Progenitor cell of endocrine pancreas (in vitro differentiated cells): ENCODE measurements around the gene MVB12B. TPM values are rescaled to one million over a fixed set of nuclear protein-coding genes. Genes with fewer than 3 reads are reported as not detected.

Experiments
- DNase-seq: peaks from one replicate; pipeline ENCODE4 v3.0.0; 2021; ENCODE audit warnings: low spot score; ENCODE audit not compliant: unreplicated experiment
- H3K27ac Mint-ChIP-seq: 2 replicates; pipeline ENCODE4 v1.8.0; 2021; ENCODE audit warnings: mild to moderate bottlenecking, moderate library complexity, mixed read lengths
- H3K27me3 Mint-ChIP-seq: 2 replicates; pipeline ENCODE4 v1.8.0; 2021; ENCODE audit warnings: mixed read lengths
- H3K36me3 Mint-ChIP-seq: 2 replicates; pipeline ENCODE4 v1.8.0; 2022; ENCODE audit warnings: mixed read lengths; ENCODE audit not compliant: insufficient read depth
- H3K4me1 Mint-ChIP-seq: 2 replicates; pipeline ENCODE4 v1.8.0; 2021; ENCODE audit warnings: low read depth, mixed read lengths
- H3K4me3 Mint-ChIP-seq: 2 replicates; pipeline ENCODE4 v1.8.0; 2021; ENCODE audit warnings: low read depth, mild to moderate bottlenecking, moderate library complexity, mixed read lengths
- H3K9me3 Mint-ChIP-seq: 2 replicates; pipeline ENCODE4 v1.8.0; 2021; ENCODE audit warnings: low read depth, mixed read lengths
- total RNA-seq: library from RNA; stranded (reverse); gene quantifications from 2 replicates; pipeline ENCODE4 v1.2.1, GENCODE V29; 2021
- TF ChIP-seq, protein P1 (sequence below): fragments of 200-600 bp; sonication (generic); IDR thresholded peaks from one replicate; pipeline ENCODE4 v1.5.0; 2021; ENCODE audit warnings: antibody characterized with exemption, mild to moderate bottlenecking; ENCODE audit not compliant: unreplicated experiment

Gene MVB12B
- total RNA-seq, 1 donor from 2014 or later: 34.6 TPM

GRCh38 chr9:126503333-126504085 is 176.9 kb downstream of the MVB12B start:
- Mint-ChIP-seq H3K9me3 (no peaks in the 10 kb centered on the region), H3K27me3 (peaks cover 25% of the 10 kb centered on the region), H3K27ac (no peak overlapping the region), H3K4me3 (no peak overlapping the region), H3K36me3 (no peaks in the 10 kb centered on the region), H3K4me1 (peaks cover 4% of the 10 kb centered on the region)
- TF ChIP-seq, protein P1, sequence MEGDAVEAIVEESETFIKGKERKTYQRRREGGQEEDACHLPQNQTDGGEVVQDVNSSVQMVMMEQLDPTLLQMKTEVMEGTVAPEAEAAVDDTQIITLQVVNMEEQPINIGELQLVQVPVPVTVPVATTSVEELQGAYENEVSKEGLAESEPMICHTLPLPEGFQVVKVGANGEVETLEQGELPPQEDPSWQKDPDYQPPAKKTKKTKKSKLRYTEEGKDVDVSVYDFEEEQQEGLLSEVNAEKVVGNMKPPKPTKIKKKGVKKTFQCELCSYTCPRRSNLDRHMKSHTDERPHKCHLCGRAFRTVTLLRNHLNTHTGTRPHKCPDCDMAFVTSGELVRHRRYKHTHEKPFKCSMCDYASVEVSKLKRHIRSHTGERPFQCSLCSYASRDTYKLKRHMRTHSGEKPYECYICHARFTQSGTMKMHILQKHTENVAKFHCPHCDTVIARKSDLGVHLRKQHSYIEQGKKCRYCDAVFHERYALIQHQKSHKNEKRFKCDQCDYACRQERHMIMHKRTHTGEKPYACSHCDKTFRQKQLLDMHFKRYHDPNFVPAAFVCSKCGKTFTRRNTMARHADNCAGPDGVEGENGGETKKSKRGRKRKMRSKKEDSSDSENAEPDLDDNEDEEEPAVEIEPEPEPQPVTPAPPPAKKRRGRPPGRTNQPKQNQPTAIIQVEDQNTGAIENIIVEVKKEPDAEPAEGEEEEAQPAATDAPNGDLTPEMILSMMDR: no peak
- DNase-seq: no peak

DNA sequence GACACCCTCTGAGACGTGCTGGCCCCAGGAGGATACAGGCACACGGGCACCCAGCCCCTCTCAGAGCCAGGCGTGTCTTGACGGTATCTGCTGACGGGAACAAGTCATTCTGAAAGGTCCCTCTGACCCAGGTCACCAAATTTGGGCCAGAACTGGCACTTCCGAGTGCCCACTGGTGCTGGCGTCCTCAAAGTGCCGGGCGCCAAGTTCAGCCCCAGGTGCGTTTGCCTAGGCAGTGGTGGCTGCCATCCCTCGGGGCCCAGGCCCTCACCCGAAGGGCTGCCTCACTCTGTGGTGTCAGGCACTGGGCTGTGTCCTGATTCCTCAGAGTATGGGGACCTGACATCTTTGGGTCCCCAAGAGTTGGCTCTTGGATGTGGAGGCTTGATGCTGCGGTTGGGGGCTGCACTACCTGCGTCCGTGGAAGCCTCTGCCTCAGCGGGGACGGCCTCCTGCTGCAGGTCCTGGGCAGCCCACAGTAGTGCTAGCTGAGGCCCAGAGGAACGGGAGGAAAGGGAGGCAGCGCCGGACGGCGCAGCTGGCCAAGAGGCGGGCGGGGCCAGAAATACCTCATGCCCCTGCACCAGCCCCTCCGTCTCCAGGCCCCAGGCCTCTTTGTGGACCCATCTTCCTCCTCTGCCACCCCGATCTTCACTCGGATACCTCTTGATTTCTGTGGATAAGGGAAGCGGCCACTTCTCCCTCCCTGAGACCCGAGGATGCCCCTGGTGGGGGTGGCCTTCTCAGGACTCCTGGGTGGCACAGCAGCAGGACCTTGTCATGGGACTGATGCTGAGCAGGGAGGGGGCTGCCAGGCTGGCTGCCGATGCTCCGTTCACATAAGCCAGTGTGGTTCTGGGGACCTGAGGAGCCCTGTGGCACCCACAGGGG is 177.7 kb downstream of the MVB12B start:
- Mint-ChIP-seq H3K36me3 (no peaks in the 10 kb centered on the region), H3K4me1 (peaks cover 4% of the 10 kb centered on the region), H3K27me3 (peaks cover 25% of the 10 kb centered on the region), H3K9me3 (no peaks in the 10 kb centered on the region), H3K4me3 (no peak overlapping the region), H3K27ac (no peak overlapping the region)
- TF ChIP-seq, protein P1: no peak
- DNase-seq: no peak

GRCh38 chr9:126504977-126505455 is 178.4 kb downstream of the MVB12B start:
- TF ChIP-seq, protein P1: no peak
- Mint-ChIP-seq H3K27ac (no peak overlapping the region), H3K9me3 (no peaks in the 10 kb centered on the region), H3K36me3 (no peaks in the 10 kb centered on the region), H3K27me3 (peaks cover 26% of the 10 kb centered on the region), H3K4me1 (peaks cover 3% of the 10 kb centered on the region), H3K4me3 (no peak overlapping the region)
- DNase-seq: no peak

DNA sequence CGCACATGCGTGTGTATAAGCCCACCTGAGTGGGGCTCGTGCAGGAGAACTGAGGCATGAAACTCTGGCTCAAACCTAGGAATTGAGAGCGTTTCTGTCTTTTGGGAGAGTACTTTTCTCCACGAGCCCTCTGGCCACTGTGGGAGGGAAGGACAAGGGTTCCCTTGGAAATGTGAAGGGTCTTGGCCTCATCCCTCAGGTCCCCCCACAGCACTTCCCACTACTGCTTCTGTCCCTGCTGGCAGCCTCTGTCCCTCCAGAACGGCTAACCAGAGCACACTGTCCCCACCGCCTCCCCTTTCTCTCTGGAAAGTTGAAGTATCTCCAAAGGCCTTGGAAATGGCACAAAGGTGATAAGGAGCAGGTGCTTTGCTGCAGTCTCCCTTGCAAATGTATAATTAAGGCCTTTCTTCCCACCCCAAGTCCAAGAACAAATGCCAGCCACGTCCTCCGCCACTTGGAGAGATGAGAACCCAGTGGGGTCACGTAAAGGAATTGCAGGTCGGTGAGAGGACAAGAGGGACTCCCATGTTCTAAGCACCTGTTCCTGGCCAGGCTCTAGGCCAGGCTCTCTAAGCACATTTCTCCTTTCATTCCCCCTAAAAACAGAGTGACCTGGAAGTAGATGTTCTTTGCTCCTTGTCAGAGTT is 179.2 kb downstream of the MVB12B start:
- DNase-seq: no peak
- Mint-ChIP-seq H3K27ac (no peak overlapping the region), H3K4me3 (no peak overlapping the region), H3K36me3 (no peaks in the 10 kb centered on the region), H3K4me1 (peaks cover 2% of the 10 kb centered on the region), H3K9me3 (no peaks in the 10 kb centered on the region), H3K27me3 (peaks cover 18% of the 10 kb centered on the region)
- TF ChIP-seq, protein P1: no peak
